Right atrium auricular region (tissue), 2 donors: Measurements from ENCODE around the gene CCNL1. TPM values are rescaled to one million over a fixed set of nuclear protein-coding genes. Genes with fewer than 3 reads are reported as not detected.
"Not testable (repeated sequence)": the region's sequence is repeated elsewhere in the genome, so short reads cannot be mapped to it uniquely, and the experiment has no call there.

Source experiments
- DNase-seq: peaks from one replicate; pipeline ENCODE4 v3.0.0-alpha.2; 2019; ENCODE audit warnings: low spot score
- H3K27ac ChIP-seq, 2 donors: fragments of 200-600 bp; sonication (generic); 1 replicate in 1 of 2; 2 replicates in 1 of 2; pipeline ENCODE4 v1.5.1; 2016 to 2019
- H3K27me3 ChIP-seq, 2 donors: fragments of 200-600 bp; sonication (generic); one replicate each; pipeline versions ENCODE4 v1.5.1 to v1.6.0; 2017 to 2019
- H3K36me3 ChIP-seq: fragments of 200-600 bp; sonication (generic); one replicate; pipeline ENCODE4 v1.5.1; 2016
- H3K4me1 ChIP-seq, 2 donors: fragments of 200-600 bp; sonication (generic); one replicate each; pipeline versions ENCODE4 v1.5.1 to v1.6.0; 2017 to 2019
- H3K4me3 ChIP-seq, 2 donors: fragments of 200-600 bp; sonication (generic); 1 replicate in 1 of 2; 2 replicates in 1 of 2; pipeline ENCODE4 v1.5.1; 2017 to 2019; ENCODE audit warnings: mild to moderate bottlenecking in 1 of 2, moderate library complexity in 1 of 2
- H3K9me3 ChIP-seq, 2 donors: fragments of 200-600 bp; sonication (generic); one replicate each; pipeline ENCODE4 v1.5.1; 2019
- CTCF ChIP-seq, 2 donors: fragments of 200-600 bp; sonication (generic); IDR thresholded peaks; one replicate each; pipeline ENCODE4 v1.5.1; 2019; ENCODE audit warnings: antibody characterized with exemption in 2 of 2
- total RNA-seq, 2 donors: library from RNA; depleted of rRNA; stranded (reverse); fragments of >200 nt; gene quantifications; one replicate each; pipeline ENCODE4 v1.1.0, GENCODE V29; 2016

Gene CCNL1
- total RNA-seq, 2 donors from 2014 or later: 43.8 to 44.3 TPM

GRCh38 chr3:157195965-157196364 lies 36.0 kb upstream of the CCNL1 start:
- Histone ChIP-seq H3K4me1 (no peaks in the 10 kb centered on the region), H3K27me3 (no peaks in the 10 kb centered on the region), H3K36me3 (no peaks in the 10 kb centered on the region), H3K4me3 (no peak overlapping the region), H3K9me3 (no peaks in the 10 kb centered on the region), H3K27ac (no peak overlapping the region)
- DNase-seq: no peak
- TF ChIP-seq CTCF (IDR thresholded peaks at IDR 0.05): no peak

GRCh38 chr3:157191149-157191548 lies 31.2 kb upstream of the CCNL1 start:
- not testable (repeated sequence) for H3K9me3 ChIP-seq, H3K36me3 ChIP-seq, H3K27ac ChIP-seq, H3K27me3 ChIP-seq, H3K4me1 ChIP-seq, H3K4me3 ChIP-seq, DNase-seq

GRCh38 chr3:157190380-157190872 lies 30.5 kb upstream of the CCNL1 start:
- no peaks in the 10 kb centered on the region for H3K9me3 ChIP-seq

GRCh38 chr3:157188391-157188790 lies 28.4 kb upstream of the CCNL1 start:
- no peak for TF ChIP-seq CTCF (IDR thresholded peaks at IDR 0.05)
- Histone ChIP-seq H3K4me1 (no peaks in the 10 kb centered on the region), H3K27me3 (no peaks in the 10 kb centered on the region), H3K4me3 (no peak overlapping the region), H3K27ac (no peak overlapping the region), H3K9me3 (no peaks in the 10 kb centered on the region), H3K36me3 (no peaks in the 10 kb centered on the region)
- no peak for DNase-seq

More at GRCh38 chr3:157190380-157190872, 30.5 kb upstream of the CCNL1 start:
- TF ChIP-seq CTCF (IDR thresholded peaks at IDR 0.05): no peak
- Histone ChIP-seq H3K4me1 (no peaks in the 10 kb centered on the region), H3K27me3 (no peaks in the 10 kb centered on the region), H3K36me3 (no peaks in the 10 kb centered on the region), H3K27ac (no peak overlapping the region), H3K4me3 (no peak overlapping the region)
- DNase-seq: no peak

- TF ChIP-seq CTCF (IDR thresholded peaks at IDR 0.05): no peak
- Histone ChIP-seq H3K36me3 (no peaks in the 10 kb centered on the region), H3K27me3 (no peaks in the 10 kb centered on the region), H3K4me1 (no peaks in the 10 kb centered on the region), H3K27ac (no peak overlapping the region), H3K4me3 (no peak overlapping the region), H3K9me3 (no peaks in the 10 kb centered on the region)
- no peak for DNase-seq
Measured at GRCh38 chr3:157182879-157183278, 22.9 kb upstream of the CCNL1 start.

- H3K9me3 ChIP-seq: no peaks in the 10 kb centered on the region
- H3K4me1 ChIP-seq: peaks cover 0 to 13% of the 10 kb centered on the region in 2 donors
- H3K4me3 ChIP-seq: no peak overlapping the region
- no peaks in the 10 kb centered on the region for H3K36me3 ChIP-seq
- no peak overlapping the region for H3K27ac ChIP-seq
- H3K27me3 ChIP-seq: no peaks in the 10 kb centered on the region
- TF ChIP-seq CTCF (IDR thresholded peaks at IDR 0.05): no peak
- DNase-seq: no peak
Measured at GRCh38 chr3:157180262-157180661, 20.3 kb upstream of the CCNL1 start.
